Left renal pelvis (tissue), 4 donors: ENCODE results near the gene LZTFL1. TPM values are rescaled to one million over a fixed set of nuclear protein-coding genes. Genes with fewer than 3 reads are reported as not detected.

Source experiments
- polyA plus RNA-seq, 4 donors: library from polyadenylated mRNA; unstranded; fragments of 120-200 nt; gene quantifications; one replicate each; pipeline ENCODE4 v1.2.1, GENCODE V29; 2013; ENCODE audit not compliant: insufficient read length in 4 of 4

The LZTFL1 gene
- polyA plus RNA-seq, 4 donors: 37.1 to 72.5 (median 62.3) TPM

Other genes with a start within 250 kb of the LZTFL1 start
- gene LIMD1, start 247.4 kb downstream of the LZTFL1 start, polyA plus RNA-seq: 10 to 100 TPM; 13.5 to 18.8 (median 15.7) TPM
- 10 to 100 TPM; 56.8 to 78.3 (median 65.3) TPM for gene SACM1L, start 152.7 kb downstream of the LZTFL1 start, polyA plus RNA-seq
- under 1 TPM; 0.03 to 0.15 (median 0.08) TPM for gene SLC6A20, start 45.6 kb downstream of the LZTFL1 start, polyA plus RNA-seq
- under 1 TPM in 3 of 4 donors, not detected in 1; 0.09 to 0.23 (median 0.19) TPM for gene CCR9, start 44.4 kb upstream of the LZTFL1 start, polyA plus RNA-seq
- gene CXCR6, start 101.3 kb upstream of the LZTFL1 start, polyA plus RNA-seq: under 1 TPM; 0.20 to 0.55 (median 0.40) TPM
- 10 to 100 TPM; 16.9 to 21.0 (median 19.1) TPM for gene FYCO1, start 153.7 kb upstream of the LZTFL1 start, polyA plus RNA-seq
- under 1 TPM in 3 of 4 donors, not detected in 1; 0.07 to 0.23 (median 0.15) TPM for gene XCR1, start 185.4 kb upstream of the LZTFL1 start, polyA plus RNA-seq